HG02588 (cell line): ENCODE results near the gene CTSZ.
"Not testable (repeated sequence)": the region's sequence is repeated elsewhere in the genome, so short reads cannot be mapped to it uniquely, and the experiment has no call there.

ENCODE experiments used
- ATAC-seq: cut with Tn5 transposase; IDR thresholded peaks from one replicate; pipeline ENCODE4 v1.9.1; 2021; ENCODE audit warnings: mild to moderate bottlenecking, moderate library complexity; ENCODE audit not compliant: unreplicated experiment

CTSZ gene

DNA sequence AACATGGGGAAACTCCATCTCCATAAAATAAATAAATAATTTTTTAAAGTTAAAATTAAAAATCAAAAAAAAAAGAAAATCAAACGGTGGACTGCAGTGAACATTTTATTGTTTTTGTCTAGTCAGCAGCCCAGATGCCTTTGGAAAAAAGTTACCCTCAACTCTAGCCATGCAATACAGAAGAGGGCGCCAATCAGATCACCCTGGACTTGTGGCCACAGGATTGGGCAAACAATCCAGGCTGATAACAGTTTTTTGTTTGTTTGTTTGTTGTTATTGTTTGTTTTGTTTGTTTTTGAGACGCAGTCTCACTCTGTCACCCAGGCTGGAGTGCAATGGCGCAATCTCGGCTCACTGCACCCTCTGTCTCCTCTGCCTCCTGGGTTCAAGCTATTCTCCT lies 56.5 kb downstream of the CTSZ start:
- no peak for ATAC-seq

- ATAC-seq, result not testable (repeated sequence)
Measured at GRCh38 chr20:58947797-58948388, 59.2 kb downstream of the CTSZ start.

- no peak for ATAC-seq
Measured at GRCh38 chr20:58945965-58946631, 61.0 kb downstream of the CTSZ start.
